GM18868 (cell line): ENCODE measurements around the gene CAGE1.

Source experiments
- ATAC-seq: cut with Tn5 transposase; IDR thresholded peaks from one replicate; pipeline ENCODE4 v1.9.1; 2021; ENCODE audit warnings: mild to moderate bottlenecking, moderate library complexity; ENCODE audit not compliant: unreplicated experiment

The CAGE1 gene

DNA sequence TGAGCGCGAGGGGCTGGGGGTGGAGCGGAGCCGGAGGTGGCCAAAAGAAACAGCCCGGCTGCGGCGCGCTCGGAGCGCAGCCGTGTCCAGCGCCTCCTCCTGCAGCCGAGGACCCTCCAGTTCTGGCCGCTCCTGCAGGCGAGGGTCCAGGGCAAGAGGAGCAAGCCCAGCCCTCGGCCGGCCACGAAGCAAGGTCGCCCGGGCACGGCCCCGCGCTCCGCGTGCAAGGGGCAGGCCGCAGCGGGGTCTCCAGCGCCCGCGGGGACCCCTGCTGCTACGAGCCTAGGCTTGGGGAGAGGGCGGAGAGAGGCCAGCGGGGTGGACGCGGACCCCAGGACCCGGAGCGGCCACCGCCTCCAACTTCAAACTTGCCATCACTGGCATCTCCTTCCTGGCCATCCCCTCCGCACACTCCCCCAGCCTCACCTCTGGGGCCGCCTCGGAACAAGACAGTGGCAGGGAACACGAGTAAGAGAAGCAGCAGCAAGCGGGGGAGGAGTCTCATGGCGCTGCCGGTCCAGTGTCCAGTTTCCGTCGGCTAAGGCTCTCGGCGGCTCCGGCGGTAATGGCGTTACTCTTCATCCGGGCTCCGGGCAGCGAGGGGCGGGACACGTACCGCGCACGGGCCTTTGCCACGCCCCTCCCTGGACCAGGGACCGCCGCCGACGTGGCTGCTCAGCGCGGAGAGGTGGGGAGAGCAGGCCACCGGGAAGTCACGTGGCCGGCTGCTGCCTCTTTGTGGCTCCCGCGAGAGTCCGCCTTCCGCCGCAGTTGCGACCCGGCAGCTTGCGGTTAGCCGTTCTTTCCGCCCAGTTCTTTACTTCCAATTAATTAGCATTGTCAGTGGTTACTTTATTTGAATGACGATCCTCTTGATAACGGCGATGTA is 76.7 kb downstream of the CAGE1 start, which contains the start of gene SSR1:
Gene SSR1, minus strand, starts transcription at position 584 of the 889 bp plus-strand sequence. Its CDS starts 79 bp downstream, at position 505.
- peak; percentile 99 for ATAC-seq

- ATAC-seq = no peak
Measured at GRCh38 chr6:7311917-7312615, 77.5 kb downstream of the CAGE1 start.

GRCh38 chr6:7311176-7311575 is 78.4 kb downstream of the CAGE1 start:
- ATAC-seq = no peak

GRCh38 chr6:7309050-7309449 is 80.5 kb downstream of the CAGE1 start:
- no peak for ATAC-seq

DNA sequence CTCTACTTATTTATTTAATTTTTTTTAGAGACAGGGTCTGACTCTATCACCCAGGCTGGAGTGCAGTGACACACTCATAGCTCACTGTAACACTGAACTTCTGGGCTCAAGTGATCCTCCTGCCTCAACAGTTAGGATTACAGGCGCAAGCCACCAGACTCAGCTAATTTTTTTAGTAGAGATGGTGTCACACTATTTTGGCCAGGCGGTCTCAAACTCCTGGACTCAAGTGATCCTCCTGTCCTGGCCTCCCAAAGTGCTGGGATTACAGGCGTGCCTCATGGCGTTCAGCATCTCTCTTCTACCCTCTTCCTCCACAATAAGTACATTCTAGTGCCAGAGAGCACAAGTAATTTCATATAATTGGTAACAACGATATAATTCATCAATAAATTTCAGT is 82.0 kb downstream of the CAGE1 start:
- no peak for ATAC-seq

DNA sequence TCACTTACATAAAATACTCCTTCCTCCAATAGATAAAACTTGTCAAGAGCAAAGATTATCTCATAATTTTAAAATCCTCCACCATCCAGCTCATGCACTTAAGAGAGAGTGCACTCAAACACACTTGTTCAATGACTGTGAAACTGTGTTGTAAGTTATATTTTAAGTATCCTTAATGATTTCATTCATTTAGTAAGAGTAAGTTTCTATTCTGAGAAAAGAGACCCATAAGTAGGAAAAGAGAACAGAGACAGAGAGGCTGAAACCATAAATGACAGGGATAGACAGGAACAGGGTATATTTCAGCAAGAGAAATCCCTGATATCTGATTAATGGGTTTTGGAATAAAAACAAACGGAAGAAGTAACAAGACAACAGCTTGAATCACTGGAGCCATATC is 84.7 kb downstream of the CAGE1 start:
- ATAC-seq = no peak

- no peak for ATAC-seq
Measured at GRCh38 chr6:7301702-7302101, 87.8 kb downstream of the CAGE1 start.

DNA sequence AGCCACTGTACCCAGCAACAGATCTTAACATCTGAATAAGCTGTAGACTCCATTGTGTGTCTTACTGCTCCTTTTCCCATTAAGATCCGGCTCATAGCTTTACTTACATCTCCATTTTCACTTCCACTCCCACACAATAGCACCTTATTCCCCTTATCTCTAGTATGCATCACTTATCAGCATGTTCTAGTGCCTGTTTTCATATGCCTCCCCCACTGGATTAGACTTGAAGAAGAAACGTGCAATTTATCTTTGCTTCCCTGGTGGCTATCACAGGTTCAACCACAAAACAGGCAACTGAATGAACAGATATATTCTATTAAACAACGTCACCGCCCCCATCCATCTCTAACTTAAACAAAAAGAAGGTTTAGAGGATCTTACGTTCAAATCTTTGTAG is 88.6 kb downstream of the CAGE1 start:
- ATAC-seq = no peak

- ATAC-seq = no peak
Measured at GRCh38 chr6:7298113-7298512, 91.4 kb downstream of the CAGE1 start.

- no peak for ATAC-seq
Measured at GRCh38 chr6:7296602-7297001, 92.9 kb downstream of the CAGE1 start.

- ATAC-seq = no peak
Measured at GRCh38 chr6:7295916-7296315, 93.6 kb downstream of the CAGE1 start.

GRCh38 chr6:7292596-7293255 is 96.8 kb downstream of the CAGE1 start:
- no peak for ATAC-seq

DNA sequence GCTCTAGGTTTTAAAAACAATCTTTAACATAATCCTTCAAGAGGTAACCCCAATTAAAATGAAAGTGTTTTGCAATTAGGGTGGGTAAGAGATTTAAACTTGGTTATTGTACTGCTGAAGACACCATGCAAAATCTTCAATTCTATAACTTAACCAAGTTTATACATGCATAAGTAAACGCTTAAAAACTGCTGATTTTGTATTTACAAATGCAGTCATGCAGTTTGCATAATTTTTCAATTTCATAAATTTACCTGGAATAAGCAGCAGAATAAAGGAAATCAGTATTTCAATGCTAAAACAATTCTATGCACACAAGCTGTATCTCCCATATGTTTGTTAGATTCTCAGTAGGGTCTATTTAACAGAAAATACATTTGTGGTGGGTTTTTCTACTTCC is 99.5 kb downstream of the CAGE1 start:
- ATAC-seq = no peak

DNA sequence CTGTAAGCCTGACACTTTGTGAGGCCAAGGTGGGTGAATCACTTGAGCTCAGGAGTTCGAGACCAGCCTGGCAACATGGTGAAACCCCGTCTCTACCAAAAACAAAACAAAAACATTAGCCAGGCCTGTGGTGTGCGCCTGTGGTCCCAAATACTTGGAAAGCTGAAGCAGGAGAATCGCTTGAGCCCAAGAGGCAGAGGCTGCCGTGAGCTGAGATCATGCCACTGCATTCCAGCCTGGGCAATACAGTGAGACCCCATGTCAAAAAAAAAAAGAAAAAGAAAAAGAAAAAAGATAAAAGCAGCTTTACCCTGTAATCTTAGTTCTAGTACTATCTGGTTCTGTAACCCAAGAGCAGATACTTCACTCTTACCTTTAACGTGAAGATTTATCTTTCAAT is 104.1 kb downstream of the CAGE1 start:
- ATAC-seq = no peak

GRCh38 chr6:7283676-7284075 is 105.9 kb downstream of the CAGE1 start:
- no peak for ATAC-seq

- ATAC-seq = no peak
Measured at GRCh38 chr6:7282097-7282906, 107.2 kb downstream of the CAGE1 start.
